Large intestine (tissue), 3 donors: ENCODE measurements around the gene PNPLA7. TPM values are rescaled to one million over a fixed set of nuclear protein-coding genes. Genes with fewer than 3 reads are reported as not detected.

ENCODE experiments used
- DNase-seq, 2 donors: peaks; one replicate each; pipeline versions ENCODE4 v3.0.0 to v3.0.0-alpha.2; 2013
- H3K27ac ChIP-seq: one replicate; pipeline ENCODE4 v1.5.1; 2013; ENCODE audit warnings: low read length
- H3K27me3 ChIP-seq: 2 replicates; pipeline ENCODE4 v1.6.1; 2013; ENCODE audit warnings: low read length; ENCODE audit not compliant: control insufficient read depth, insufficient read depth
- H3K36me3 ChIP-seq: 2 replicates; pipeline ENCODE4 v1.6.1; 2013; ENCODE audit warnings: low read length; ENCODE audit not compliant: control insufficient read depth, insufficient read depth
- H3K4me1 ChIP-seq: one replicate; pipeline ENCODE4 v1.6.1; 2013; ENCODE audit warnings: low read length; ENCODE audit not compliant: control insufficient read depth, insufficient read depth
- H3K4me3 ChIP-seq: one replicate; pipeline ENCODE4 v1.5.1; 2013; ENCODE audit warnings: low read length
- H3K9me3 ChIP-seq: one replicate; pipeline ENCODE4 v1.6.1; 2013; ENCODE audit warnings: mild to moderate bottlenecking, low read depth, low read length, moderate library complexity; ENCODE audit not compliant: control insufficient read depth
- WGBS: methylation state at CpG from one replicate; pipeline ENCODE4 v1.1.5; 2013; ENCODE audit warnings: low lambda C conversion rate; ENCODE audit not compliant: insufficient coverage; 5-methylcytosine and 5-hydroxymethylcytosine counted together
- polyA plus RNA-seq: library from polyadenylated mRNA; unstranded; fragments of 120-200 nt; gene quantifications from one replicate; pipeline ENCODE4 v1.2.1, GENCODE V29; 2013

PNPLA7 gene
- polyA plus RNA-seq, 1 donor, result 7.2 TPM

DNA sequence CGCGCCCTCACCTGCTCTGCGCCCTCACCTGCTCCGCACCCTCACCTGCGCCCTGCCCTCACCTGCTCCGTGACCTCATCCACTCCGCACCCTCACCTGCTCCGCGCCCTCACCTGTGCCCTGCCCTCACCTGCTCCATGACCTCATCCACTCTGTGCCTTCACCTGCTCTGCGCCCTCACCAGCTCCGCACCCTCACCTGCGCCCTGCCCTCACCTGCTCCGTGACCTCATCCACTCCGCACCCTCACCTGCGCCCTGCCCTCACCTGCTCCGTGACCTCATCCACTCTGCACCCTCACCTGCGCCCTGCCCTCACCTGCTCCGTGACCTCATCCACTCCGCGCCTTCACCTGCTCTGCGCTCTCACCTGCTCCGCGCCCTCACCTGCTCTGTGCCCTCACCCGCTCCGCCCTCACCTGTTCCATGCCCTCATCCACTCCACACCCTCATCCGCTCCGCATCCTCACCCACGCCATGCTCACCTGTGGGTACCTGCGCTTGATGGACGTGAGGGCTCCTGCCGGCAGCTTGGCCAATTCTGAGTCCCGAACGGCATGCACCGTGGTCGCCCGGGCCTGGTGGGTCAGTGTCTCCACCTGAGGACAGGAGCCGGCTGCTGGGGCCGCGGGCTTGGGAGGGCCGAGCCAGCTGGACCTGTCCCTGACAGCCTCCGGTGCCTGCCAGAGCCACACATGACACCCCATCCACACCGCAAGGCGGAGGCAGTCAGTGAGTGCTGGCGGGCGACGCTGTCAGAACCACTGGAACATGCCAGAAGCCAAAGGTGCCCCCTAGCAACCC lies 55.5 kb downstream of the PNPLA7 start:
- Histone ChIP-seq H3K4me3 (no peak overlapping the region), H3K27me3 (no peaks in the 10 kb centered on the region), H3K36me3 (no peaks in the 10 kb centered on the region), H3K4me1 (no peaks in the 10 kb centered on the region), H3K9me3 (peaks cover 21% of the 10 kb centered on the region), H3K27ac (no peak overlapping the region)
- no CpG with 5 or more reads among the region's 46 CpGs for WGBS
- no peak for DNase-seq

DNA sequence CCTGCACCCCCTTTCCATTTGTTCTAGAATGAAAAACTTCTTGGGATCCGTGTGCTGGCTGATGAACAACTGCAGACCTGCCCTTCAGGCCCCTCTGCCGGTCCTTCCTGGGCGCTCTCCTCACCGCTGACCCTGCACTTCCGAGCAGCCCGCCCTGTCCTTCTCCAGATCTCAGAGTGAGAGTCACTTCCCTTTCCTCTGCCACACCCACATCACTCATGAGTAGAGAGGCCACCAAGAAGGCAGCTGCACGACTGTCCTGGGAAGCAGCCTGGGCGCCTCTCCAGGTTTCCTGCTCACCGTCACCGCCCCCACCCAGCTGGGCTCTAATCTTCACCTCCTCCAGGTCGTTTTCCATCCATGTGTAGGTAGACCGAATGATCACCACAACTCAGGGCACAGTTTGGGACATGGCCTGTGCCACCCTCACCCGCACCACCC lies 56.1 kb downstream of the PNPLA7 start:
- no peak for DNase-seq
- Histone ChIP-seq H3K4me1 (no peaks in the 10 kb centered on the region), H3K27ac (no peak overlapping the region), H3K27me3 (no peaks in the 10 kb centered on the region), H3K36me3 (no peaks in the 10 kb centered on the region), H3K4me3 (no peak overlapping the region), H3K9me3 (peaks cover 21% of the 10 kb centered on the region)
- WGBS, result 100% methylated on average over 2 of the region's 13 CpGs

DNA sequence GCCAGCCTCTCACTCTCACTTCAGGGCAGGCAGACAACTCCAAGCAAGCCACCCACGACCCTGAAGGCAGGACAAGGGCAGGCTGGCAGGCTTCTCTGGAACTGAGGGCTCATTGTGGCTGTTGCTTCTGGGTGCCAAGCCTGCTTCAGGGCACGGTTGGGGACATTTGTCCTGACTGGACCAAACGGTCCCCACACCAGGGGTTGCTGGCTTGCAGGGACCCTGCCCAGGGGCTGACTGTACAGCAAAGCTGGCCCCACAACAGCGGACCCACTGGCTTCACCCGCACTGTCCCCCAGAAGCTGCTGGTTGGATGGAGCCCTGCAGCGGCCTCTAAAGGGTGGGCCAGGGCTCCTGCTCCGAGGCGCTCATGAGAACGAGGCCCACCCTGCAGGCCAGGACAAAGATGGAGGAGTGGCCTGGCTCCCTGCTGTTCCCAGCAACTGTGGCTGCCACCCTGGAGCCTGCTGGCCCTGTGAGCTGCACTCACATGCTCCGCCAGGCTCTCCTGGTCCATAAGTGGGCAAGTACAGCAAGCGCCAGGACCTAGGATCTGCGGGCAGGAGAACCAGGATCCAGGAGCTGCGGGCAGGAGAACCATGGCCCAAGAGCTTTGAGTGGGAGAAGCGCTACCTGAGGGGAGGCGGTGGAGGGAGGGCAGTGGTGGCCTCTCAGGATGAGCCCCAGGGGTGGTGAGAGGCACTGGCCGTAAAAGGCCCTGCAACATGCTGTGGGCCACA lies 56.7 kb downstream of the PNPLA7 start:
- Histone ChIP-seq H3K9me3 (peaks cover 21% of the 10 kb centered on the region), H3K27ac (no peak overlapping the region), H3K4me3 (no peak overlapping the region), H3K4me1 (no peaks in the 10 kb centered on the region), H3K27me3 (no peaks in the 10 kb centered on the region), H3K36me3 (no peaks in the 10 kb centered on the region)
- DNase-seq, result no peak
- WGBS, result no CpG with 5 or more reads among the region's 16 CpGs

DNA sequence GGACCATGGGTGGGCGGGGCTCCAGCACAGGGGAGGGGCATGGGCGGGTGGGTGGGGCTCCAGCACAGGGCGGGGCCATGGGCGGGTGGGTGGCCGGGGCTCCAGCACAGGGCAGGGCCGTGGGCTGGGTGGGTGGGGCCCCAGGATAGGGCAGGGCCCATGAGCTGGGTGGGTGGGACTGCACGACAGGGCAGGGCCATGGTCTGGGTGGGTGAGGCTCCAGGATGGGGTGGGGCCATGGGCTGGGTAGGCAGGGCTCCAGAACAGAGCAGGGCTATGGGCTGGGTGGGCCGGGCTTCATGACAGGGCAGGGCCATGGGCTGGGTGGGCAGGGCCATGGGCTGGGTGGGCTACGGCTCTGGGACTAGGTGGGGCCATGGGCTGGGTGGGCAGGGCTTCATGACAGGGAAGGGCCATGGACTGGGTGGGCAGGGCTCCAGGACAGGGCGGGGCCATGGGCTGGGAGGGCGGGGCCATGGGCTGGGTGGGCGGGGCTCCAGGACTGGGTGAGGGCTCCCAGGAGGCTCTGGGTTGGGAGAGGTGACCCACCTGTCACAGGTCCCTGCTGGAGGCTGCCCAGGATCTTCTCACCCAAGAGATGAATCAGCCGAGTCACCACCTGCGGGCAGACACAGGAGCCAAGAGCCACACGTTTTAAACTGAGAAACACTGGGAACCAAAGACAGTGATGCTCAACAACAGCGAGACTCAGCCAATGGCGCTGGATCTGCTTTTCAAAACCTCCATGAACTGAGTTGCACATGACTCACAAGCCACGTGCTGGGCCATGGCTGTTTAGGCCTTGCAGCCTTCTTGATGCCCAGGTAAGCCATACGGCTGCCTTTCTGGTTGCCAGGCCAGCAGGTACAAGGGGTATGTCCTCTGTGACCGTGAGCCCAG lies 57.5 kb downstream of the PNPLA7 start:
- DNase-seq, result no peak
- no peak overlapping the region for H3K4me3 ChIP-seq
- no CpG with 5 or more reads among the region's 20 CpGs for WGBS
- H3K9me3 ChIP-seq, result peaks cover 21% of the 10 kb centered on the region
- H3K4me1 ChIP-seq, result no peaks in the 10 kb centered on the region
- H3K27me3 ChIP-seq, result no peaks in the 10 kb centered on the region
- H3K27ac ChIP-seq, result no peak overlapping the region
- H3K36me3 ChIP-seq, result no peaks in the 10 kb centered on the region

DNA sequence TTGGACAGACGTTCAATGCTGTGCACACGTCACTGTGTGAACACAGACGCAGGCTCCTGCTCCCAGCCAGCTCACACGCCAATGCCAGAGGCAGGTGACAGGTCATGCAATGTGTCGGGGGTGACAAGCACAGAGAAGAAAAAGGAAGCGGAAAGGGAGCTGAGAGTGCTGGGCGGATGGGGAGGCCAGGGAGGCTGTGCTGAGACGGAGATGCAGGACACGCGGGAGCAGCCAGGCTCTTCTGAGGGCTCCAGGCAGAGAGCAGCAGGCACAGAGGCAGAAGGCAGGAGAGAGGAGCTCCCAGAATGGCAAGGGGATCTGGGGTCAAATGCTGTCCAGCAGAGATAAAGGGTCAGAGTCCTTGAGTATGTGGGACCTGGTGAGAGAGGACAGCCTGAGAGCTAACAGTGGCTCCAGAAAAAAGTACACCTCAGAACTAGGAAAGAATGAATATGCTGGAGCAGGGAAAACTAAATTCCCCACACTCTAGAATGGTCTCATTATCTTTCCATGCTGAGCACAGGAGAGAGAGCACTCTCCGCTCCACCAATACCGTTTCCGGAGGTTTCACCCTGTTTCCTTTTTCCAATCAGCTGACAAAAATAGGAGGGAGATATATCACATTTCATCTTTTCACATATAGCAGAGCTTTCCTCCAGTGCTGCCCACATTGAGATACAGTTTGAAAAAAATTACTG lies 58.3 kb downstream of the PNPLA7 start:
- no peak overlapping the region for H3K27ac ChIP-seq
- DNase-seq, result no peak
- no peaks in the 10 kb centered on the region for H3K27me3 ChIP-seq
- no peak overlapping the region for H3K4me3 ChIP-seq
- no peaks in the 10 kb centered on the region for H3K4me1 ChIP-seq
- no peaks in the 10 kb centered on the region for H3K36me3 ChIP-seq
- peaks cover 21% of the 10 kb centered on the region for H3K9me3 ChIP-seq
- no CpG with 5 or more reads among the region's 13 CpGs for WGBS

DNA sequence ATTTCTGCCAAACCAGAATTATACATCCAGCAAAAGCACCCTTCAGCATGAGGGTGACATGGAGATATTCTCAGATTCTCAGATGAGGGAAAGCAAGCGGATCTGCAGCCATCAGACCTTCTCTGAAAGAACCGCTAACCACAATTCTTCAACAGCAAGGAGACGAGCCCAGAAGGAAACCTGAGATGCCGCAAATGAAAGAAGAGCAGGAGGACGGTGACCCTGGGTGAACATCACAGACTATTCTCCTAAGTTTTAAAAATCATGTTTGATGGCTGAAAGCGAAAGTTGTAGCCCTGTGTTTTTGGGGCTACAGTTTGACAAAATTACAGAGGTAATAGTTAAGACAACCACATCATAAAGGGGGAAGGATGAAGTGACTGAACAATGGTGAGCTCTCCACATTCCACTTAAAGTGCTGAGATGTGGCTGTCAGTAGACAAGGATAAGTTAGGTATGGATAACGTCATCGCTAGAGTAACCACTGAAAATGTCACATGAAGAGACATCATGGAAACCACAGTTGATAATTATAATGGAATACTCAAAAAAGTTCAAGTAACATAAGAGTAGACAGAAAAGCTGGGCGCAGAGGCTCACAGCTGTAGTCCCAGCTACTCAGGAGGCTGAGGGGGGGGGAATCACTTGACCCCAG lies 59.5 kb downstream of the PNPLA7 start:
- no peak for DNase-seq
- Histone ChIP-seq H3K4me3 (no peak overlapping the region), H3K27ac (no peak overlapping the region), H3K36me3 (no peaks in the 10 kb centered on the region), H3K27me3 (no peaks in the 10 kb centered on the region), H3K4me1 (no peaks in the 10 kb centered on the region), H3K9me3 (peaks cover 21% of the 10 kb centered on the region)
- 100% methylated on average over 2 of the region's 9 CpGs for WGBS

DNA sequence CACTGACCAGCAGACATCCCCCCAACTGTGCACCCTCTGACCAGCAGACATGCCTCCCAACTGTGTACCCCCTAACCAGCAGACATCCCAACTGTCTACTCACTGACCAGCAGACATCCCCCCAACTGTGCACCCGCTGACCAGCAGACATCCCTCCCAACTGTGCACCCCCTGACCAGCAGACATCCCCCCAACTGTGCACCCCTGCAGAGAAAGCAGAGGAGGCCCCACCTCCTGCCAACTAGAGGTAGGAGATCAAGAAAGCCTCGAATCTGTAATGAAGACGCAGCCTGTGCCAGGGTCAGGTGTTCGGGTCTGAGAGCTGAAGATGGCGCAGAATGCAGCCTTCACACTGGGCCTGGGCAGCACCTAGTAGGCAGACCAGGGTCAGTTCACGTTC lies 61.3 kb downstream of the PNPLA7 start:
- Histone ChIP-seq H3K27me3 (no peaks in the 10 kb centered on the region), H3K4me3 (no peak overlapping the region)
- WGBS, result no CpG with 5 or more reads among the region's 6 CpGs

DNA sequence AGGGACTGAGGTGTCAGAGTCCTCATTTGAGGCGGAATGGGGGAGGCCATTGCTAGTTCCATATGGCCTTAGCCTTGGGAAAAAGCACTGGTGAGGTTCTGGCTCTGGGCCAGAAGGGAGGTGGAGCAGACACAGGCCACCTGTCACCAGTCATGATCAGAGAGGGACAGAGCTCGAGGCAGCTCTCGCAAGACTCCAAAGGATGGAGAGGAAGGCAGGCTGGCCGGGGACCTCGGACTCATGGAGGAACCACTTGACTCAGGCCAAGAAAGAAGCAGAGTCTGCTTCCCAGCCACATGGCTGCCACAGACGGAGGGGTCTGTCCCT lies 61.9 kb downstream of the PNPLA7 start:
- WGBS, result no CpG with 5 or more reads among the region's 6 CpGs
- H3K27ac ChIP-seq, result no peak overlapping the region
- DNase-seq, result no peak

More for the DNA sequence above, 61.3 kb downstream of the PNPLA7 start:
- Histone ChIP-seq H3K9me3 (peaks cover 9% of the 10 kb centered on the region), H3K4me1 (no peaks in the 10 kb centered on the region), H3K36me3 (no peaks in the 10 kb centered on the region), H3K27ac (no peak overlapping the region)
- DNase-seq, result no peak

DNA sequence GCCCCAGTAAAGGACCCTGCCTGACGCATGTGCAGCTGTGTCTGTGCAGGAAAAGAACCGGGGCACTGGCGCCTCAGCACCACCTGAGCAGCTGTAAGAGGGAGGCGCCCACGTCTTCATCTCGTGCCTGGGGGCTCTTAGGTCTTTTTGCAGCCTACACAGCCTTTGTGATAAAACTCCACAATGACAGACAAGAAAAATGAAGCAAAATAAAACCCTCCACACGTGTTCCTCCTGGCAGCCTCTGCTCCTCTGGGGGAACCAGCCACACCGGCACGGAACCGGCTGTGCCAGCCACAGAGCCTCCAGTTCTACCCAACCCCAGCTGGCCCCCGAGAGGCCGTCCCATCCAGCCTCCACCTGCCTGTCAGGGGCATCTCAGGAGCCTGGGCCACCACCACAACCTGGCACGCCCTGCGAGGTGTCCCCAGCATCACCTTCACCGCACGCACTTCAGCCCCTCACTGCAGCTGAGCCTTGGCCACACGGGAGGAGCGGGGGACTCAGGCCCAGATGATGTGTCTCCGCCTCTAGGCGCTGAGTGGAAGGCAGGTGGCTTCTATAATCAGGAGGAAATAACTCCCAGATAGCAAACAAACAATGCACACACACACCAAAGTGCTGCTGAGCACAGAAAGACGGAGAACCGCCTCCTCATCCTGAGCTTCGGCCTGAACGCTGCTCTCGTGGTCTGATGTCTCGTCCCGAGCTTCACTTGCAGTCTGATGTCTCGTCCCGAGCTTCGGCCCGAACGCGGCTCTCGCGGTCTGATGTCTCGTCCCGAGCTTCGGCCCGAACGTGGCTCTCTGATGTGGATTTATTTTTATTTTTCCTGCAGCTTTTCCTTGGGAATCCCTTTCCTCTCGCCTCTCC lies 62.5 kb downstream of the PNPLA7 start:
- Histone ChIP-seq H3K27me3 (no peaks in the 10 kb centered on the region), H3K4me3 (no peak overlapping the region), H3K9me3 (no peaks in the 10 kb centered on the region), H3K27ac (no peak overlapping the region), H3K36me3 (no peaks in the 10 kb centered on the region), H3K4me1 (no peaks in the 10 kb centered on the region)
- DNase-seq, result no peak
- WGBS, result 100% methylated on average over 4 of the region's 41 CpGs

More for the DNA sequence above, 61.9 kb downstream of the PNPLA7 start:
- Histone ChIP-seq H3K9me3 (peaks cover 3% of the 10 kb centered on the region), H3K4me1 (no peaks in the 10 kb centered on the region), H3K4me3 (no peak overlapping the region), H3K27me3 (no peaks in the 10 kb centered on the region), H3K36me3 (no peaks in the 10 kb centered on the region)
